GM18508 (cell line): ENCODE data around the gene AKR7A2.
"Not testable (repeated sequence)": the region's sequence is repeated elsewhere in the genome, so short reads cannot be mapped to it uniquely, and the experiment has no call there.

Experiments used
- ATAC-seq: cut with Tn5 transposase; IDR thresholded peaks from one replicate; pipeline ENCODE4 v1.9.1; 2021; ENCODE audit warnings: moderate number of reproducible peaks; ENCODE audit not compliant: insufficient read depth, unreplicated experiment

Gene AKR7A2

GRCh38 chr1:19270343-19270730, 41.6 kb downstream of the AKR7A2 start:
- not testable (repeated sequence) for ATAC-seq

- ATAC-seq = not testable (repeated sequence)
These were observed 42.3 kb downstream of the AKR7A2 start for GRCh38 chr1:19269427-19270342.

DNA sequence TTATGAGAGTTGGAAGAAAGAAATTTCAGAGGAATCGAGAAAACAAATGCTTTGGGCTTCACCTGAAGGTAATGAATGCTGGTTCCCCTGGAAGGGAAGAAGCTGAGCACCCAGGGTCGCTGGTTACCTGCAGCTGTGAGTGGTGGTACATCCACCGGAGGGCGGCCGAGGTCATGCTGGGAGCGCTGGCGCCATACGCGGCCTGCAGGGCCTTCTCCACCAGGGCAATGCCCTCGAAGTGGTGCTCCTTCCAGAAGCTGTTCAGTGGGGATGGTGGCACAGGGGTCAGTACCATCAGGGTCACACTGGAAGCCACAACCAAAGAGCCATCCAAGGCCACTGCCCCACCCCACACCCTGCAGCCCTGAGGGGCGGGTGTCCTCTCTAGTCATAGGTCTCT, 43.5 kb downstream of the AKR7A2 start:
- ATAC-seq = no peak

DNA sequence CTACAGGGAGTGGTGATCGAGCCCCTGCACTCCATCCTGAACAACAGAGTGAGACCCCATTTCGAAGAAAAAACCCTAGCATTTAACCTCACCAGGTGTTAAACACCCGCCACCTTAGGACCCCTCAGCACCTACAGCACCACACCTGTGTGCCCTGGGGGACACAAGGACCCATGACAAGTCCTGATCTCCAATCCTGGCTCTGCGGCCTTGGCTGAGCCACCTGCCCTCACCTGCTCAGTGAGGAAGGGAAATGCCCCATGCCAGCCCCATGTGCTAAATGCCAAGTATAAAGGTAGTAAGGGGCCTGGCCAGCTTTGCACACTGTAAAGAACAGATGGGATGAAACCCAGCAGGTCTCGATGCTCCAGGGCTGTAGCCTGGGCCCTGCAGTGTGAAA, 49.2 kb downstream of the AKR7A2 start:
- ATAC-seq = no peak

GRCh38 chr1:19262047-19262446, 49.9 kb downstream of the AKR7A2 start:
- no peak for ATAC-seq

GRCh38 chr1:19260211-19261138, 51.5 kb downstream of the AKR7A2 start:
- ATAC-seq = no peak

- no peak for ATAC-seq
These were observed 53.6 kb downstream of the AKR7A2 start for GRCh38 chr1:19258353-19258752.

GRCh38 chr1:19257178-19257914, 54.6 kb downstream of the AKR7A2 start:
- ATAC-seq = no peak

GRCh38 chr1:19256301-19256700, 55.6 kb downstream of the AKR7A2 start:
- ATAC-seq = not testable (repeated sequence)

GRCh38 chr1:19255288-19255687, 56.7 kb downstream of the AKR7A2 start:
- ATAC-seq = no peak

DNA sequence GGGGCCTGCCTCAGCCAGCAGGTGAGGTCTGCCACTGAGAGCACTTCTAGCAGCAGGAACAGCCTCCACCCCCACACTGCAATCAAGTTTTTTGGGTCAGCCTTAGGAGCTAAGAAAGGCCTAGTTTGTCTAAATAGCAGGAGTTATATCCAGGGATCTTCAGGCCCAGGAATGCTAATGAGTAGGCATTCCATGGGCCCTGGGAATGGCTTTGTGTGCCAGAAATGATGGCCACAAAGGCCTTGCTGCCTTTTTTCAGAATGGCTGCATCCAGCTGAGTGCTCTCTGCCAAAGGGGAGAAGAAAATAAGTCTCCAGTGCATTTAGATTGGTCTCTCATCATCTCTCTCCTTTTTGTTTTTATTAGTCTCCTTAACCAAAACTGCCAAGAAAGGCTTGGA, 57.5 kb downstream of the AKR7A2 start:
- no peak for ATAC-seq
